Hepatocyte (in vitro differentiated cells): ENCODE measurements around the gene CKAP5. TPM values are rescaled to one million over a fixed set of nuclear protein-coding genes. Genes with fewer than 3 reads are reported as not detected.

Experiments used
- DNase-seq: peaks from one replicate; pipeline ENCODE4 v3.0.0-alpha.2; 2016; ENCODE audit warnings: low spot score
- H2AFZ ChIP-seq: fragments of 200-600 bp; sonication (generic); 2 replicates; pipeline ENCODE4 v1.6.0; 2016; ENCODE audit warnings: antibody characterized with exemption, mild to moderate bottlenecking
- H3K27ac ChIP-seq: fragments of 200-600 bp; sonication (generic); 2 replicates; pipeline ENCODE4 v1.5.1; 2016; ENCODE audit warnings: mild to moderate bottlenecking
- H3K27me3 ChIP-seq: fragments of 200-600 bp; sonication (generic); 2 replicates; pipeline ENCODE4 v1.6.1; 2016
- H3K36me3 ChIP-seq: fragments of 200-600 bp; sonication (generic); replicated peaks from 2 replicates; pipeline ENCODE4 v1.5.1; 2016; ENCODE audit warnings: low read depth; ENCODE audit not compliant: insufficient read depth
- H3K4me1 ChIP-seq: fragments of 200-600 bp; sonication (generic); 2 replicates; pipeline ENCODE4 v1.5.1; 2016; ENCODE audit warnings: mild to moderate bottlenecking, moderate library complexity; ENCODE audit not compliant: insufficient read depth
- H3K4me2 ChIP-seq: fragments of 200-600 bp; sonication (generic); 2 replicates; pipeline ENCODE4 v1.6.0; 2016
- H3K4me3 ChIP-seq: fragments of 200-600 bp; sonication (generic); 2 replicates; pipeline ENCODE4 v1.5.1; 2016; ENCODE audit warnings: mild to moderate bottlenecking
- H3K79me2 ChIP-seq: fragments of 200-600 bp; sonication (generic); 2 replicates; pipeline ENCODE4 v1.6.0; 2017; ENCODE audit warnings: mild to moderate bottlenecking
- H3K9me2 ChIP-seq: fragments of 200-600 bp; sonication (generic); replicated peaks from 2 replicates; pipeline ENCODE4 v1.6.0; 2017; ENCODE audit warnings: mild to moderate bottlenecking; ENCODE audit not compliant: insufficient read depth
- H3K9me3 ChIP-seq: fragments of 200-600 bp; sonication (generic); 2 replicates; pipeline ENCODE4 v1.5.1; 2016; ENCODE audit warnings: low read depth, mild to moderate bottlenecking
- H4K20me1 ChIP-seq: fragments of 200-600 bp; sonication (generic); 2 replicates; pipeline ENCODE4 v1.6.0; 2016; ENCODE audit warnings: mild to moderate bottlenecking; ENCODE audit not compliant: insufficient read depth, poor library complexity, severe bottlenecking
- CTCF ChIP-seq: fragments of 200-600 bp; sonication (generic); IDR thresholded peaks from 2 replicates; pipeline ENCODE4 v1.5.1; 2016; ENCODE audit warnings: antibody characterized with exemption, mild to moderate bottlenecking; ENCODE audit not compliant: poor library complexity
- EZH2 ChIP-seq: fragments of 200-600 bp; sonication (generic); IDR thresholded peaks from 2 replicates; pipeline ENCODE4 v1.6.1; 2016; ENCODE audit warnings: antibody characterized with exemption, mild to moderate bottlenecking, borderline replicate concordance
- EZH2phosphoT487 ChIP-seq: fragments of 200-600 bp; sonication (generic); IDR thresholded peaks from one replicate; pipeline ENCODE4 v1.6.1; 2018; ENCODE audit warnings: antibody characterized with exemption, mild to moderate bottlenecking, low read depth, moderate library complexity; ENCODE audit not compliant: unreplicated experiment, severe bottlenecking
- WGBS: methylation state at CpG from one replicate; pipeline ENCODE4 v1.1.6; 2016; ENCODE audit warnings: low lambda C conversion rate; ENCODE audit errors: missing lambda C conversion rate; 5-methylcytosine and 5-hydroxymethylcytosine counted together
- polyA plus RNA-seq: library from polyadenylated mRNA; unstranded; fragments of >200 nt; fragmentation: Nextera tagmentation; extraction: Ambion mirVana; gene quantifications from 2 replicates; pipeline ENCODE4 v1.2.1, GENCODE V29; 2016
- total RNA-seq: library from RNA; depleted of rRNA; stranded (reverse); fragments of >200 nt; gene quantifications from 2 replicates; pipeline ENCODE4 v1.2.3, GENCODE V29; 2014

Gene CKAP5
- total and polyA plus RNA-seq, 2 experiments from 2014 or later: 23.7 to 53.3 TPM

DNA sequence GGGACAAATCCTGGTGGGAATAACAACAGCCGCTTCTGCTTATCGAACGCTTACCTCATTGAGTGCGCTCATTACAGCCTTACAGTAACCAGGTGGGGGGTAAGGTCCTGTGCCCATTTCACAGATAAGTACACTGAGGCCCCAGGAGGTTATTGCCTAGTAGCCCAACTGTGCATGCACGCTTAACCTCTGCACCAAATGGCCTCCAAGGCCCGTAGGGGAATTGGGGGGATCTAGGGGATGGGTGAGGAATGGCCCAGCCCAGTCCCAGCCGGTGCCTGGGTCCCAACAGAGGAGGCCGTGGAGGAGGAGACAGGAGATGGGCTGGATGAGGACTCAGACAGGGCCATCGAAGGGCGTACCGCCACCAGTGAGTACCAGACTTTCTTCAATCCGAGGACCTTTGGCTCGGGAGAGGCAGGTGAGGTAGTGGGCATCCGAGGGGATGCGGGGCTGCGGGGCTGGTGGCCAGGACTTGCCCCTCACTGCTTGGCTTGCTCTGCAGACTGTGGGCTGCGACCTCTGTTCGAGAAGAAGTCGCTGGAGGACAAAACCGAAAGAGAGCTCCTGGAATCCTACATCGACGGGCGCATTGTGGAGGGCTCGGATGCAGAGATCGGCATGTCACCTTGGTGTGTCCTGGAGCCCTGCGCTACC, 119.7 kb downstream of the CKAP5 start:
- TF ChIP-seq EZH2: no peak
- no peak for TF ChIP-seq CTCF
- no peak for TF ChIP-seq EZH2phosphoT487
- Histone ChIP-seq H2AFZ (no peak overlapping the region), H3K4me1 (no peaks in the 10 kb centered on the region), H3K4me3 (no peak overlapping the region), H3K4me2 (no peak overlapping the region), H3K27me3 (no peaks in the 10 kb centered on the region), H4K20me1 (no peaks in the 10 kb centered on the region), H3K79me2 (no peaks in the 10 kb centered on the region), H3K36me3 (no peaks in the 10 kb centered on the region), H3K9me3 (no peaks in the 10 kb centered on the region), H3K27ac (no peak overlapping the region), H3K9me2 (no peaks in the 10 kb centered on the region)
- DNase-seq: no peak
- WGBS: 95% methylated on average over 25 of the region's 26 CpGs

DNA sequence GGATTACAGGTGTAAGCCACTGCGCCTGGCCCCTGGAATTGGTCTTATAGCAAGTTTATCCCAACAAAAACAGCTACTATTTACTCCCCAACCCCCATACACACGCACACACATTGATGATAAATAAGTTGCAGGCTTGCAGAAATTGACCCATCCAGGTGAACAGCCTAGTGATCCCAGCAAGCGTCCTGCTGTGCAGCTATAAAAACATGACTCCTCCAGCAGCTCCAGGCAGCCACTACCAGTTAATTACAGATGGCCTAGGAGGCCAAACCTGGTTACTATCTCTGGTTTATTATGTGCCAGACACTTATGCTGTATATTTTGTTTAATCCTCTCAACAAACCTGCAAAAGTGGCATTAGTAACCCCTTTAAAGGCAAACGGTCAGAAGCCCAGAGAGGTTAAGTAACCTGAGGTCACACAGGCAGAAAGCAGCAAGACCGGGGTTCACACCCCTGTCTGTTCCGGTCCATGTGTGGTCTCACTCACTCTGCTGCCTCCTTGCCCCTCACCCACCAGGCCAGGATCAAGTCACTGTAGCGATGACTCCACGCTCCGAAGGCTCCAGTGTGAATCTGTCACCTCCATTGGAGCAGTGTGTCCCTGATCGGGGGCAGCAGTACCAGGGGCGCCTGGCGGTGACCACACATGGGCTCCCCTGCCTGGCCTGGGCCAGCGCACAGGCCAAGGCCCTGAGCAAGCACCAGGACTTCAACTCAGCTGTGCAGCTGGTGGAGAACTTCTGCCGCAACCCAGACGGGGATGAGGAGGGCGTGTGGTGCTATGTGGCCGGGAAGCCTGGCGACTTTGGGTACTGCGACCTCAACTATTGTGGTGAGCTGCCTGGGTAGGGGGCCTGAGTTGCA, 120.5 kb downstream of the CKAP5 start:
- no peaks in the 10 kb centered on the region for H3K4me1 ChIP-seq
- no peak overlapping the region for H3K27ac ChIP-seq
- no peak for DNase-seq
- TF ChIP-seq CTCF (no peak), EZH2 (no peak), EZH2phosphoT487 (no peak)
- no peaks in the 10 kb centered on the region for H4K20me1 ChIP-seq
- no peaks in the 10 kb centered on the region for H3K79me2 ChIP-seq
- no peaks in the 10 kb centered on the region for H3K9me3 ChIP-seq
- WGBS: 88% methylated on average over 19 of the region's 19 CpGs
- no peaks in the 10 kb centered on the region for H3K36me3 ChIP-seq
- H2AFZ ChIP-seq: no peak overlapping the region
- H3K27me3 ChIP-seq: no peaks in the 10 kb centered on the region
- H3K4me2 ChIP-seq: no peak overlapping the region
- H3K4me3 ChIP-seq: no peak overlapping the region
- no peaks in the 10 kb centered on the region for H3K9me2 ChIP-seq

DNA sequence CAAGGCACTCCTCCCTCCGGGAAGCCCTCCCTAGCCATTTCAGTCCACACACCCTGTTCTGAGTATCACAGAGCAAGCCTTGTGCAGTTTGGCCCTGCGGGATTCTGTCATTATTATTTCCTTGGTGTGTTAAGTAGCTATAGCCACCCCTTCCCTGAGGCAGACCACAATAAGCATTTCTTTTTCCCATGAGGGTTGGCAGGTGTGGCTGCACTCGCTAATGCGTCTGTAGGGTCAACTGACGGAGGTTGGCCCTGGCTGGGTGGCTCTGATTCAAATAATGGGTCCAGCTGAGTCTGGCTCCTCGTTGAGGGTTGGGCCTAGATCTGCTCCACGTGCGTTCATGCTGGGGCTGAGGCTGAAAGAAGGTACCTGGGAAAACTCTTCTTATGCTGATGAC, 122.0 kb downstream of the CKAP5 start:
- H3K9me3 ChIP-seq: no peaks in the 10 kb centered on the region
- H3K4me1 ChIP-seq: no peaks in the 10 kb centered on the region
- no peaks in the 10 kb centered on the region for H3K79me2 ChIP-seq
- no peak for TF ChIP-seq EZH2
- no peak for TF ChIP-seq CTCF
- no peak for TF ChIP-seq EZH2phosphoT487
- no peak for DNase-seq
- 75% methylated on average over 8 of the region's 8 CpGs for WGBS
- no peaks in the 10 kb centered on the region for H4K20me1 ChIP-seq
- no peaks in the 10 kb centered on the region for H3K36me3 ChIP-seq
- no peaks in the 10 kb centered on the region for H3K27me3 ChIP-seq
- no peak overlapping the region for H3K4me3 ChIP-seq
- no peaks in the 10 kb centered on the region for H3K9me2 ChIP-seq
- no peak overlapping the region for H2AFZ ChIP-seq
- no peak overlapping the region for H3K27ac ChIP-seq
- H3K4me2 ChIP-seq: no peak overlapping the region
